ENCODE data around the gene BAD. TPM values are rescaled to one million over a fixed set of nuclear protein-coding genes. Genes with fewer than 3 reads are reported as not detected.

Gene BAD
- total RNA-seq, 4 donors from 2014 or later = 47.1 to 92.5 (median 90.6) TPM

DNA sequence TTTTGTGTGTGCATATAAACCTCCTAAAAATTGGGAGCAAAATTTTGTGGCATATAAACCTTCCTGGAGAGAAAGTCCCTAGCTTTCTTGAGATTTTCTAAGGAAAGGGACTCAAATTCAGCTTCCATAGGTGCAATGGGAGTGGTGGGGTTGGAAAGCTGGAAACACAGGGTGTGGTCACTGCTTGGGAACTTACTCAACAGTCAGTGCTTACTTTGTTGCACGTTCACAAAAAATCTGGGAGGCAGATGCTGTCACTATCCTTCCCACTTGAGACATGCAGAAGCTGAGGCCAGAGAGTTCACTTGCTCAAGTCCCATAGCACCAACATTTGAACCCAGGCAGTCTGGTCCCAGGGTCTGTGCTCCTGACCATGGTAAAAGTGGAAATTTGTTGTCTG, 11.8 kb upstream of the BAD start:
- TF ChIP-seq, protein P1, sequence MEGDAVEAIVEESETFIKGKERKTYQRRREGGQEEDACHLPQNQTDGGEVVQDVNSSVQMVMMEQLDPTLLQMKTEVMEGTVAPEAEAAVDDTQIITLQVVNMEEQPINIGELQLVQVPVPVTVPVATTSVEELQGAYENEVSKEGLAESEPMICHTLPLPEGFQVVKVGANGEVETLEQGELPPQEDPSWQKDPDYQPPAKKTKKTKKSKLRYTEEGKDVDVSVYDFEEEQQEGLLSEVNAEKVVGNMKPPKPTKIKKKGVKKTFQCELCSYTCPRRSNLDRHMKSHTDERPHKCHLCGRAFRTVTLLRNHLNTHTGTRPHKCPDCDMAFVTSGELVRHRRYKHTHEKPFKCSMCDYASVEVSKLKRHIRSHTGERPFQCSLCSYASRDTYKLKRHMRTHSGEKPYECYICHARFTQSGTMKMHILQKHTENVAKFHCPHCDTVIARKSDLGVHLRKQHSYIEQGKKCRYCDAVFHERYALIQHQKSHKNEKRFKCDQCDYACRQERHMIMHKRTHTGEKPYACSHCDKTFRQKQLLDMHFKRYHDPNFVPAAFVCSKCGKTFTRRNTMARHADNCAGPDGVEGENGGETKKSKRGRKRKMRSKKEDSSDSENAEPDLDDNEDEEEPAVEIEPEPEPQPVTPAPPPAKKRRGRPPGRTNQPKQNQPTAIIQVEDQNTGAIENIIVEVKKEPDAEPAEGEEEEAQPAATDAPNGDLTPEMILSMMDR (IDR thresholded peaks at IDR 0.05; ENCODE audit: low read depth) = no peak

DNA sequence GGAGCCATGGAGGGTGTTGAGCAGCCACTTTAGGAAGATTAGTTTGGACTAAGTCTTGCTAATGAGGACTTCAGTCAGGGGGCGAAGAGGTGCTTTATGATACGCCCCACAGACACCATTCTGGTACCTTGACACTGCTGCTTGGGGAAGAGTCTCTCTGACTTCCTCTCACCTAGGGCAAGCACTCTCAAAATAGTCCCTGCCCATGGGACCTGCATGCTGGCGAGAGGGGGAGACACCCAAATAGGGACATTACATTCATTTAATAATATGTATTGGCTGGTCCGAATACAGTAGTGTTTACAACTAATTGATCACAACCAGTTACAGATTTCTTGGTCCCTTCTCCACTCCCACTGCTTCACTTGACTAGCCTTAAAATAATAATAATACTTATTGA, 11.3 kb upstream of the BAD start:
- TF ChIP-seq, protein P1 (IDR thresholded peaks at IDR 0.05; ENCODE audit: low read depth) = no peak

DNA sequence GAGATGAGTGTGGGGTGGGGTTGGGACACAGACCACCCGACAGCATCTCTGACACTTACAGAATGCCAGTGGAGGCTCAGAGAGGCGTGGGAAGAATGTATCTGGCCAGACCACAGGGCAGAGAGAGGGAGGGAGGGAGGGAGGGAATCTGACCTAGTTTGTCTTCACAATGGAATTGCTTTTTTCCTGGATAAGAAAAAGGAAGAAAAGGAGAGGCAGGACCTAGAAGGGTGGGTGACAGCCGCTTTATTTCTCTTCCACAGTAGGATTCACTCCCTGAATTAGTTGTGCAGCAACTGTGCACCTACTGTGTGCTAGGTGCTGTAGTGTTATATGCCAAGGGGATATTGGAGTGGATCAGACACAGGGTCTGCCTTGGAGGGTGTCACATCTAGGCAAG, 10.3 kb upstream of the BAD start:
- TF ChIP-seq, protein P1 (IDR thresholded peaks at IDR 0.05; ENCODE audit: low read depth) = no peak

DNA sequence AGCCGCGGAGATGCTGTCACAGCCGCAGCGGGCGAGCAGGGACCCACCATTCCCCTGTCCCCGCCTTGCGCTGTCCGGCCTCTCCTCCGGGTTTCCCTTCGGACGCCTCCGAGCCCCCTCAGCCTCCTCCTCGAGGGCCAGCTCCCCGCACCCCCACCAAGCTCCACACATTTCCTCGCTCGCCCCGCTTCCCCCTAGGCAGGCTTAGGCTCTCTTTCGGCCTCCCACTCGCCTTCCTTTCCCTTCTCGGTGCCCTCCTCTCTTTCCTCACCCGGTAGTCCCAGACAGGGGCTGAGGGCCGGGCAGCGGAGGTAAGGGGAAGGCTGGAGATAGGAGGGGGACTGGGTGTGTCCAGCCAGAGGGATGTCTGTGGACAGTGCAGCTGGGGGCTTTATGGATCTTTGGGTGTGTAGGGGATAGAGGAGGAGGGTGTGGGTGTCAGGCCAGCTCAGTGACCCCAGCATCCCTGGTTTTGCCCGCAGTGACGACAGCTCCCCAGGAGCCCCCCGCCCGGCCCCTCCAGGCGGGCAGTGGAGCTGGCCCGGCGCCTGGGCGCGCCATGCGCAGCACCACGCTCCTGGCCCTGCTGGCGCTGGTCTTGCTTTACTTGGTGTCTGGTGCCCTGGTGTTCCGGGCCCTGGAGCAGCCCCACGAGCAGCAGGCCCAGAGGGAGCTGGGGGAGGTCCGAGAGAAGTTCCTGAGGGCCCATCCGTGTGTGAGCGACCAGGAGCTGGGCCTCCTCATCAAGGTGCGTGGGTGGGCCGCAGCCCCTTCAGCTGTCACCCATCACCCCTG, 8.2 kb upstream of the BAD start:
- TF ChIP-seq, protein P1 (IDR thresholded peaks at IDR 0.05; ENCODE audit: low read depth) = no peak

DNA sequence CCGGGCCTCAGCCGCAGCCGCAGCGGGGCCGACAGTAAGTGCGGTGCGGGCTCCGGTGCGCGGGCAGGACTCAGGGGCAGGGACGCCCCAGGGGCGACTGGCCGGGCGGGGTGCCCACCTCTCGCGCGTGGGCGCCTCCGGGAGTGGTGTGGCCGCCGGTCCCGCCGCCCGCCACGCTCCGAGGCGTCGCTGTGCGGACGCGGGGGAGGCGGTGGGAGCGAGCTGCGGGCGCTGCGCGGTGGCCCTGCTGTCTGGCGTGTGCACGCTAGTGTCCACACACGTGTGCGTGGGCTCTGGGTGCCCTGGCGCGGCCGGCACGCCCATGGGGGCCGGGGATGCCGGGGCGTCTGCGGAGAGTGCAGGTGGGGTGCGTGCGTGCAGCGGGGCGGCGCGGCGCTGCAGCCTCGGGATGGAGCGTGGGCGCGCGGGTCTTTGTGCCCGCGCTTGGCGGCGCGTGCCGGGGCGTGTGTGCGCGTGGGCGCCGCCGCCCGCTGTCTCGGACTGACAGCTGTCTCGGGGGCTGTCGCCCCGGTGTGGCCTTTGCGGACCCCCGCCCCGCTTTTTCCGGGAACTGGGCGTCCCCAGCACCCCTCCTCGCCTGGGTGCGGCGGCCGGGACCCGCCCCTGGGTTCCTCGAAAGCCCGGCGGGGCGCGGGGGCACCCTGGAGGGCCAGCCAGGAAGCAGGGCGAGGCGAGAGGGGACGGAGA, 7.4 kb upstream of the BAD start:
- TF ChIP-seq, protein P1 (IDR thresholded peaks at IDR 0.05; ENCODE audit: low read depth) = no peak

DNA sequence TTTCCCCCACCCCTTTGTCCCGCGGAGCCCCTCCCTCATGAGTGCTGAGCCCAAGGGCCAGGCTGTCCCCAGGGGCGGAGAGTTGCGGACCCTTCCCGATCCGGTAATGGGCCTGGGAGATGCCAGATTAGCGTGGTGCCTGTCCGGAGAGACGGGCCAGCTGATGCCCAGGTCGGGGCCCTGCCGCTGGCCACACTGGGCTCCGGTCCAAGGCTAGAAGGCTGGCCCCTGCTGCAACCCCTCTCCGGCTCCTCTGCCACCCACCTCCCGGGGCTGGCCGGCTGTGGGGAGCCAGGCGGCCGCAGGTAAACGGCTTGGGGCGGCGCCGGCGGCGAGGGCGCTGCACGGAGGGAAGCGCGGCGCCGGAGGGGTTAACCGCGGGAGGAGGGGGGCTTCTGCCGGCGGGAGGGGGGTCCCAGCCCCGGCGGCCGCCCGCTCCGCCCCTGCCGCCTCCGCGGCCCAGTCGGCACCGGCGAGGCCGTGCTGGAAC, 6.8 kb upstream of the BAD start, which contains the start of gene KCNK4:
Gene KCNK4 (plus strand): TSS at position 41 of the 490 bp plus-strand sequence. CDS start 1,717 bp downstream, outside the sequence.
- TF ChIP-seq, protein P1 (IDR thresholded peaks at IDR 0.05; ENCODE audit: low read depth) = no peak
